Measurements from ENCODE around the gene RNFT2.

Gene RNFT2

DNA sequence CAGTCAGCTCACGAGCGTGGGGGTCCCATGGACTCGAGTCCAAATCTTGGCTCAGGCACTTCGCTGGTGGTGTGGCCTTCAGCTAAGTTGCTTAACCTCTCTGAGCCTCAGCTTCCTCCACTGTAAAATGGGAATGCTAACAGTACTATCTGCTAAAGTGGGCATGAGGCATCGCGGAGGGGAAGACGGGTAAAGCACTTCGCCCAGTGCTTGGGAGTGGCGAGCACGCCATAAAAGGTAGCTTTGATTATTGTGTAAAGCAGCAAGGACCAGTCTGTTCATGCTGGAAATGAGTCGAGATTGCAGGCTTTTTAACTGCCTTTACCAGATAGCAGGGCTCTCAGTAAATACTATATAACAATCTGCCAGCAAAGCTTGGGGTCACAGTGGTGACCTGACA lies 118.6 kb downstream of the RNFT2 start:
- H3K27ac ChIP-seq = no peak overlapping the region
- peaks cover 0 to 18% of the 10 kb centered on the region in 2 donors for H3K27me3 ChIP-seq
- H3K9me3 ChIP-seq = no peaks in the 10 kb centered on the region
- intact Hi-C loops (cut with DNase I; ENCODE audit: low total_unique reads) = no loop called here
- no peak for DNase-seq
- H3K36me3 ChIP-seq = no peaks in the 10 kb centered on the region
- TF ChIP-seq, protein P1, sequence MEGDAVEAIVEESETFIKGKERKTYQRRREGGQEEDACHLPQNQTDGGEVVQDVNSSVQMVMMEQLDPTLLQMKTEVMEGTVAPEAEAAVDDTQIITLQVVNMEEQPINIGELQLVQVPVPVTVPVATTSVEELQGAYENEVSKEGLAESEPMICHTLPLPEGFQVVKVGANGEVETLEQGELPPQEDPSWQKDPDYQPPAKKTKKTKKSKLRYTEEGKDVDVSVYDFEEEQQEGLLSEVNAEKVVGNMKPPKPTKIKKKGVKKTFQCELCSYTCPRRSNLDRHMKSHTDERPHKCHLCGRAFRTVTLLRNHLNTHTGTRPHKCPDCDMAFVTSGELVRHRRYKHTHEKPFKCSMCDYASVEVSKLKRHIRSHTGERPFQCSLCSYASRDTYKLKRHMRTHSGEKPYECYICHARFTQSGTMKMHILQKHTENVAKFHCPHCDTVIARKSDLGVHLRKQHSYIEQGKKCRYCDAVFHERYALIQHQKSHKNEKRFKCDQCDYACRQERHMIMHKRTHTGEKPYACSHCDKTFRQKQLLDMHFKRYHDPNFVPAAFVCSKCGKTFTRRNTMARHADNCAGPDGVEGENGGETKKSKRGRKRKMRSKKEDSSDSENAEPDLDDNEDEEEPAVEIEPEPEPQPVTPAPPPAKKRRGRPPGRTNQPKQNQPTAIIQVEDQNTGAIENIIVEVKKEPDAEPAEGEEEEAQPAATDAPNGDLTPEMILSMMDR (IDR thresholded peaks at IDR 0.05) = no peak
- peaks cover 0 to 26% (median 22%) of the 10 kb centered on the region in 4 donors for H3K4me1 ChIP-seq
- no peak overlapping the region for H3K4me3 ChIP-seq

DNA sequence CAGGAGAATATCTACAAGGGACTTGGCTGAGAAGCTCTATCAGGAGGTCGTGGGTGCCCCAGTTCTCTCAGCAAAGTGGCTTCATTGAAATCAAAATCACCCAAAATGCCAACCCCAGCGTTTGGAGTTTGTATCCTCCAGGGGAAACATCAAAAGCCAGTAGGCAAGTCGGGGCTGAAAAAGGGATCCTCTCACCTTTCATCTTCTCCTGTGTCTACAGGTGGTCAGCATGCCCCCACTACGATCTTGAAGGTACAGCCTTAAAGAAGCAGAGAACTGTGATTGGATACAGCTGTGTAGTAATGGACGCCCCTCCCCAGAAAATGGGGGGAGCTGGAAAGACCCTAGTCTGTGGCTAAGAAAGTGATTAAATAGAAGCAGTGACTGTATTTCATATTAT lies 121.0 kb downstream of the RNFT2 start:
- Histone ChIP-seq H3K27ac (no peak overlapping the region), H3K4me3 (peak overlapping the region in 1 of 2 donors; percentile 46), H3K27me3 (peaks cover 0 to 12% of the 10 kb centered on the region in 2 donors), H3K4me1 (peaks cover 0 to 29% (median 24%) of the 10 kb centered on the region in 4 donors), H3K9me3 (no peaks in the 10 kb centered on the region), H3K36me3 (no peaks in the 10 kb centered on the region)
- TF ChIP-seq, protein P1 (IDR thresholded peaks at IDR 0.05) = no peak
- DNase-seq = no peak
- intact Hi-C loops (cut with DNase I; ENCODE audit: low total_unique reads) = no loop called here

DNA sequence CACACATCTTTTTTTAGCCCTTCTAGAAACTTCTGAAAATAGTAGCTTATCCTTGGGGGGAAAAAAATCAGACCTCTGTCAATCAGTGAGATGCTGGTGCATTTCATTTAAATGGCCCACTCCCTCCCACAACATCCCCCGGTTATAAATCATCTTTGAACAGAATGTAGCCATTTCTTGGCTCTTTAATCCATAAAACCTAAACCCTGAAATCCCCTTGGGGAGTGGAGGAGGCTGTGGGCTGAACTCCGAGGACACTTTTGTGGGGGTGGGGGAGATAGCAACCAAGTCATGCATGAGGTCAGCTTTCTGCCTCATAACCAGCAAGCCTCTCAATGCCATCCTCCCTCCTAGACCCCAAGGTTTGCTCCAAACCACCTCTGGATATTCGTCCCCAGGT lies 122.1 kb downstream of the RNFT2 start:
- Histone ChIP-seq H3K9me3 (no peaks in the 10 kb centered on the region), H3K27me3 (peaks cover 0 to 9% of the 10 kb centered on the region in 2 donors), H3K4me3 (peak overlapping the region; percentile 46 to 52), H3K36me3 (no peaks in the 10 kb centered on the region), H3K27ac (peak overlapping the region in 1 of 2 donors; percentile 24), H3K4me1 (peaks cover 0 to 41% (median 30%) of the 10 kb centered on the region in 4 donors)
- DNase-seq = no peak
- intact Hi-C loops (cut with DNase I; ENCODE audit: low total_unique reads) = loop anchor here (10.0 kb wide), 1 partner anchor 125 kb away; the partner anchor contains the start of genes RNFT2 and SPRING1
- TF ChIP-seq, protein P1 (IDR thresholded peaks at IDR 0.05) = no peak

DNA sequence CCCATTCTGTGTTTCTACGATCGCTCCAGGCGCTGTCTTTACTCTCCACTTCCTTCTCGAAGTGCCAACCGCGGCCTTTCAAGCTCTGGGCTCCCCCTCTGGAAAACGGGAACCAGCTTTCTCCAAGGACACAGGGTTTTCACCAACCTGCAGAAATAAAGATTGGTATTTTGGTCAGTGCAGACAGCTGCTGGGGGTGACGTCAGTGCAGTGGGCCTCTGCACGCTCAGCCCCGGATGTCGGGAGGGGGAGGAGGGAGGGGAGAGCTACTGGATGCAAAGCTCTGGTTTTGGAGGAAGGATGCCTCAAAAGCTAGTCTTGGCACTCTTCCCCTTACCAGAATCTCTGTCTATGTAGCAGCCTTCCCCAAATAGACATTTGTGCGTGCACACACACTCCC lies 123.2 kb downstream of the RNFT2 start:
- peak overlapping the region; percentile 9 to 24 for H3K27ac ChIP-seq
- TF ChIP-seq, protein P1 (IDR thresholded peaks at IDR 0.05) = no peak
- peak; percentile 29 to 80 for DNase-seq
- intact Hi-C loops (cut with DNase I; ENCODE audit: low total_unique reads) = loop anchor here (10.0 kb wide), 1 partner anchor 127 kb away; the partner anchor contains the start of genes RNFT2 and SPRING1
- no peaks in the 10 kb centered on the region for H3K9me3 ChIP-seq
- peak overlapping the region; percentile 7 to 16 for H3K4me3 ChIP-seq
- no peaks in the 10 kb centered on the region for H3K36me3 ChIP-seq
- H3K4me1 ChIP-seq = peaks cover 0 to 44% (median 30%) of the 10 kb centered on the region in 4 donors
- H3K27me3 ChIP-seq = peaks cover 0 to 5% of the 10 kb centered on the region in 2 donors

DNA sequence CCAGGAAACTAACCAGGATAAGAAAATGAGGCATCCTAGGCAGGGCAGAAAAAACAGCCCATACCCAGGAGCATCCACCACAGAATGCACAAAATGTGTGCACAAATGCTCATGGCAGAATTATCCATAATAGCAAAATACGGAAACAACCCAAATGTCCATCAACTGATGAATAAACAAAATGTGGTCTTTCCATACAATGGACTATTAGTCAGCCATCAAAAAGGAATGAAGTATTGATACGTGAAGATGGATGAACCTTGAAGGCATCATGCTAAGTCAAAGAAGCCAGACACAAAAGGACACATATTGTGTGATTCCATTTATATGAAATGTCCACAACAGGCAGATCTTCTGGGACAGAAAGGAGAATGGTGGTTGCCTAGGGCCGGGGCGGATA lies 124.1 kb downstream of the RNFT2 start:
- no peaks in the 10 kb centered on the region for H3K36me3 ChIP-seq
- intact Hi-C loops (cut with DNase I; ENCODE audit: low total_unique reads) = loop anchor here (10.0 kb wide), 1 partner anchor 127 kb away; the partner anchor contains the start of genes RNFT2 and SPRING1
- TF ChIP-seq, protein P1 (IDR thresholded peaks at IDR 0.05) = no peak
- peaks cover 0 to 44% (median 30%) of the 10 kb centered on the region in 4 donors for H3K4me1 ChIP-seq
- no peaks in the 10 kb centered on the region for H3K27me3 ChIP-seq
- no peak overlapping the region for H3K27ac ChIP-seq
- H3K4me3 ChIP-seq = no peak overlapping the region
- DNase-seq = no peak
- no peaks in the 10 kb centered on the region for H3K9me3 ChIP-seq
